Activated CD8-positive, alpha-beta memory T cell treated with anti-CD3 and anti-CD28 coated beads, Interleukin-2, amount 10 ng/mL, durations not matched to agents 7 days and 5 days (primary cell): ENCODE data around the gene SLC36A3. TPM values are rescaled to one million over a fixed set of nuclear protein-coding genes. Genes with fewer than 3 reads are reported as not detected.
A peak's percentile ranks its signal among the peaks of the same experiment; 100 is the strongest.
"Not testable (repeated sequence)": the region's sequence is repeated elsewhere in the genome, so short reads cannot be mapped to it uniquely, and the experiment has no call there.

ENCODE experiments used
- ATAC-seq: fragments of 150-1000 bp; cut with Tn5 transposase; one replicate; pipeline ENCODE4 v1.10.0; 2021; ENCODE audit warnings: moderate library complexity
- CTCF ChIA-PET: fragments of 350-600 bp; sonication (Branson Sonifier 250); formaldehyde crosslinking; loops from one replicate; lab custom pipeline; 2021; ENCODE audit warnings: antibody characterized with exemption; lab: Charles Lee
- DNase-seq: peaks from one replicate; pipeline ENCODE4 v3.0.0-alpha.2; 2020
- H3K27ac Mint-ChIP-seq: one replicate; pipeline ENCODE4 v1.8.0; 2021; ENCODE audit warnings: mild to moderate bottlenecking, mixed read lengths
- H3K27me3 Mint-ChIP-seq: one replicate; pipeline ENCODE4 v1.8.0; 2021; ENCODE audit warnings: mixed read lengths
- H3K36me3 Mint-ChIP-seq: one replicate; pipeline ENCODE4 v1.8.0; 2021; ENCODE audit warnings: mild to moderate bottlenecking, mixed read lengths
- H3K4me1 Mint-ChIP-seq: one replicate; pipeline ENCODE4 v1.8.0; 2021; ENCODE audit warnings: mixed read lengths
- H3K4me3 Mint-ChIP-seq: one replicate; pipeline ENCODE4 v1.8.0; 2021; ENCODE audit warnings: mild to moderate bottlenecking, moderate library complexity, mixed read lengths
- H3K9me3 Mint-ChIP-seq: one replicate; pipeline ENCODE4 v1.8.0; 2022; ENCODE audit warnings: low read depth, mixed read lengths
- total RNA-seq, 2 experiments: library from RNA; stranded (reverse); gene quantifications; one replicate each; pipeline ENCODE4 v1.2.3, GENCODE V29; 2021

The SLC36A3 gene
- total RNA-seq, 2 experiments from 2014 or later = not detected

DNA sequence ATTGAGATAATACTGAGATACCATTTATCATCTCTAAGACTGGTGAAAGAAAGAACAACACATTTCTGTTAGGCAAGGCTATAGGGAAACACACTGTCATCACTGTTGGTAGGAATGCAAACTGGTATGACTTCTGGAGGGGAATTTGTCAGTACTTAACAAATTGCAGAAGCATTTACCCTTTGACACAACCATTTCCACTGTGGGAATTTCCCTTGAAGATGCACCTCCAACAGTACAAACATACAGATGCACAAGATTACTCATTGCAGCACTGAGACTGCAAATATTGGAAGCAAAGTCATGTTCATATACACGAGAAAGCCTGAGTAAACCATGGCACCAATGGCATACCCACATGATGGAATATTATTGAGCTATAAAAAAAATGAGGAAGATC lies 33.0 kb downstream of the SLC36A3 start:
- no peaks in the 10 kb centered on the region for H3K9me3 Mint-ChIP-seq
- ATAC-seq (peak; percentile 33), DNase-seq (no peak)
- CTCF ChIA-PET = no interaction called here
- H3K4me3 Mint-ChIP-seq = no peak overlapping the region
- H3K4me1 Mint-ChIP-seq = no peaks in the 10 kb centered on the region
- no peaks in the 10 kb centered on the region for H3K27me3 Mint-ChIP-seq
- peaks cover 12% of the 10 kb centered on the region for H3K36me3 Mint-ChIP-seq
- H3K27ac Mint-ChIP-seq = no peak overlapping the region

DNA sequence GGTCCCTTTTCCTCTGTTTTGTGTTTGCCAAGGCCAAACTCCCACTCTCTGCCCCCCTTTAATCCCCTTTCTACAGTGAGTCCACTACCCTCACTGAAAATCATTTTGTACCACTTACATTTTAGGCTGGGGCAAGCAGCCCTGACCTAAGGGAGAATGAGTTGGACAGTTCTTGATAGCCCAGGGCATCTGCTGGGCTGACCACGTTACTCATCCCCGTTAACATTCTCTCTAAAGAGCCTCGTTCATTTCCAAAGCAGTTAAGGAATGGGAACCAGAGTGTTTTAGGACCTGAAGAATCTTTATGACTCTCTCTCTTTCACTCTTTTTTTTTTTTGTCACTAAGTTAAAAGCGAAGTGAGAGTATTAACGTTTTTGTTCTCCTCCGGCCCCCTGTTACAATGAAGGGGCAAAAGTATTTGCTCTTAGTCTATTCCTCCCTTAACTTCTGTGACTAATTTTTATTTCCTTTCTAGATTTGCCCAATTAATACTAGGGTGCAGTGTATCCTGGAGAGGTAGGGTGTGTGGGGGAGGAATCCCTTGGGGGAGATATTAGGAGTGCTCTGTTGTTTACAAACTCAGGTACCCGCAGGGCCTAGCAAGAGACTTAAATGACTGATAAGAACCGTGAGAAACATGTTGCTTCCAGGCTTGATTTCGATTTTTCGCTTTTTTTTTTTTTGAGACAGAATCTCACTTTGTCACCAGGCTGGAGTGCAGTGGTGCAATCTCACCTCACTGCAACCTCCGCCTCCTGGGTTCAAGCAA lies 35.9 kb downstream of the SLC36A3 start:
- no peak overlapping the region for H3K27ac Mint-ChIP-seq
- no peak for DNase-seq

DNA sequence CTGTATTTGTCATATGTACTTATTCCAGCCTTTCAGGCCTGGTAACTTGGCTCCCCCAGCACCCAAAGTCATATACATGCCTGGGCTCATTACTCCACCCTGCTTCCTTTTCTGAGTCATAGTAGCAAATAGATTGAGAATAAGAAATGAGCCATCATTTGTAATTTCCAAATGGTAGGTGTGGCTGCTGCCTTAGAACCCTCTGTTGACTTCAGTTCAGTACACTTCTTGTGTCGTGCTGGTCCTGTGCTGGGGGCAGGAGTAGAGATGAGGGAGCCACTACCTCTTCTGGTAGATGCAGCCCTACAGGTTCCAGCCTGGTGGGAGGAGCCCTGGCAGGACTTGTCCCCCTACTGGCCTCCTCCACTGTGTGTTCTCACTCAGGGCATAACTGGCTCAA lies 39.5 kb downstream of the SLC36A3 start:
- H3K27ac Mint-ChIP-seq = peak overlapping the region; percentile 64
- no peaks in the 10 kb centered on the region for H3K9me3 Mint-ChIP-seq
- H3K27me3 Mint-ChIP-seq = no peaks in the 10 kb centered on the region
- H3K36me3 Mint-ChIP-seq = peaks cover 27% of the 10 kb centered on the region
- no peak overlapping the region for H3K4me3 Mint-ChIP-seq
- no peak for DNase-seq
- H3K4me1 Mint-ChIP-seq = peaks cover 12% of the 10 kb centered on the region
- peak; percentile 75 for ATAC-seq
- CTCF ChIA-PET = no interaction called here

More for the DNA sequence above, 35.9 kb downstream of the SLC36A3 start:
- Mint-ChIP-seq H3K4me3 (no peak overlapping the region), H3K36me3 (peaks cover 23% of the 10 kb centered on the region), H3K4me1 (peaks cover 12% of the 10 kb centered on the region), H3K27me3 (no peaks in the 10 kb centered on the region), H3K9me3 (no peaks in the 10 kb centered on the region)
- no peak for ATAC-seq
- CTCF ChIA-PET = no interaction called here

DNA sequence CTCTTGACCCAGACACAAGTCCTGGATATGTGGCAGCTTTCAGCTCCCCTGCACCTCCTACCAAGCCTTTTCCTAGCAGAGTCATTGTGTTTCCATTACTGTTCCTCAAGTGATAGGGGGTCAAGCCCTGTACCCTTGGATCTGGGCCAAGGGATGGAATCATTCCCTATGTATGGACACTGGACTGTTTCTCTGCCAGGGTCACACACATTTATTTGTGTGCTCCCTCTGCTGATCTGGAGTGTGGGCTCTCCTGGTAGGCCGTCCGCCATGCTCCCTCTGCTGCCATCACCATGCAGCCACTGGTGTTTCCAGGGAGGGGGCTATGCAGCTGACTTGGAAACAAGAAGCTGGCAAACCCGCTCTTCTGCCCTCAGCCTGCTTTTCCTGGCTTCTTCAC lies 41.0 kb downstream of the SLC36A3 start:
- H3K36me3 Mint-ChIP-seq = peaks cover 25% of the 10 kb centered on the region
- DNase-seq = no peak
- no peak for ATAC-seq
- CTCF ChIA-PET = no interaction called here
- H3K4me3 Mint-ChIP-seq = no peak overlapping the region
- no peaks in the 10 kb centered on the region for H3K9me3 Mint-ChIP-seq
- peaks cover 12% of the 10 kb centered on the region for H3K4me1 Mint-ChIP-seq
- H3K27me3 Mint-ChIP-seq = no peaks in the 10 kb centered on the region
- peak overlapping the region; percentile 35 for H3K27ac Mint-ChIP-seq

DNA sequence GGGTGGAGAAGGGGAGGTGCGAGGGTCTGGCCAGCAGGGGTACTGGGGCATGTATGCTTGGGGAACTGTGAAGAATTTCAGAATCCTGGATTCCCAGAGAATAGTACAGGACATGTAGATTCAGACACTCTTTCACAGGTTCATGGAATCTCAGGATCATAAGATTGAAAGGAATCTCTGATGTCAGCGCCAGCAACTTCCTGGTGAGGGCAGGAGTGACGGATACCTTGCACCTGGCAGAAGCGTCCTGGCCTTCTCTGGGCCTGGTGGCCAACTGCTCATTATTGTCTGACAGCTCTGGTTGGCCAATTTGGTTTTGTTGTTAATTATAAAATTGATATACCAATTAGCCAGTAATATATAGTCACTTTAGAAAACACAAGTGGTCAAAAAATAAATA lies 43.6 kb downstream of the SLC36A3 start:
- DNase-seq = no peak
- Mint-ChIP-seq H3K36me3 (peaks cover 15% of the 10 kb centered on the region), H3K9me3 (no peaks in the 10 kb centered on the region), H3K27me3 (no peaks in the 10 kb centered on the region), H3K4me3 (no peak overlapping the region), H3K4me1 (peaks cover 12% of the 10 kb centered on the region), H3K27ac (no peak overlapping the region)
- CTCF ChIA-PET = interaction anchor here (1.2 to 1.3 kb wide), 2 partner anchors 134 to 188 kb away, joined by 3 to 5 read pairs; no protein-coding TSS in a partner anchor
- ATAC-seq = no peak

DNA sequence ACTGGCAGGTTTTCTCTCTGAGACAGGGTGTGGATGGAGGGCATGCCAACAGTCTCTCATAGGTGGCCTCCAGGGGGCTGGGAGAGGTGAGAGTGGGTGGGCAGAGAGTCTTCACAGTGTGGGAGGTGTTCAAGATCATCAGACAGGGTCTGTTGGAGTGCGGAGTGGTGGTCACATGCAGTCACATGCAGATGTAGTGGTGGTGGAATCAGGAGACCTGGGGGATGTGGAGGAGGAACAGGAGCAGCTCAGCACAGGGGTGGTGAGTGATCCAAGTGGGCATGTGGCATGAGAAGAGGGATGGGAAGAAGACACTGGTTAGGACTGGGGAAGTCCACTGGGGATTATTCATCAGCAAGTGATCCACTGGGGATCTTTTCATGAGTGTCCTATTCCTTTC lies 44.8 kb downstream of the SLC36A3 start:
- no peak overlapping the region for H3K27ac Mint-ChIP-seq
- ATAC-seq (no peak), DNase-seq (no peak)
- H3K27me3 Mint-ChIP-seq = no peaks in the 10 kb centered on the region
- no peak overlapping the region for H3K4me3 Mint-ChIP-seq
- peaks cover 9% of the 10 kb centered on the region for H3K36me3 Mint-ChIP-seq
- CTCF ChIA-PET = interaction anchor here (0.9 to 1.3 kb wide), 3 partner anchors 57 to 189 kb away, joined by 3 to 5 read pairs (median 3); no protein-coding TSS in a partner anchor
- H3K4me1 Mint-ChIP-seq = peaks cover 9% of the 10 kb centered on the region
- H3K9me3 Mint-ChIP-seq = no peaks in the 10 kb centered on the region

DNA sequence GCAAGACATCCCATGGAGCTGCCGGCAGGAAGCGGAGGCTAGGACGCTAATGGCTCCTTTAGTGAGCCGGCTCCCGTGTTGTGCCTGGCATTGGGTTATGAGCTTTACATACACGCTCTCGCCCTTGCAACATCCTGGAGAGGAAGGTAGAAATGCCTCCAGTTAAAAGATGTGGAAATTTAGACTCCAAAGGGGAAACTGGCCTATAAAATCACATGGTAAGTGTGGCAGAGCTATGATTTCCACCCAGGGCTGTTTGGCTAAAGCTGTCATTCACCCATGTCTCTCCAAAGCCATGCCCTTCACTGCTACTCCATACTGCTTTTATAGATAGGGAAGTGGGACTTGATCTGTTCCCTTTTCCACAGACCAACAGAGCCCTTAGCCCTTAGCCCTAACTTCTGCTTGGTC lies 45.4 kb downstream of the SLC36A3 start:
- no peaks in the 10 kb centered on the region for H3K9me3 Mint-ChIP-seq
- no peak overlapping the region for H3K4me3 Mint-ChIP-seq
- CTCF ChIA-PET = interaction anchor here (0.9 to 1.0 kb wide), 2 partner anchors 58 to 160 kb away, joined by 3 read pairs; no protein-coding TSS in a partner anchor
- H3K4me1 Mint-ChIP-seq = peaks cover 9% of the 10 kb centered on the region
- H3K27me3 Mint-ChIP-seq = no peaks in the 10 kb centered on the region
- peaks cover 6% of the 10 kb centered on the region for H3K36me3 Mint-ChIP-seq
- DNase-seq (no peak), ATAC-seq (no peak)
- H3K27ac Mint-ChIP-seq = no peak overlapping the region

DNA sequence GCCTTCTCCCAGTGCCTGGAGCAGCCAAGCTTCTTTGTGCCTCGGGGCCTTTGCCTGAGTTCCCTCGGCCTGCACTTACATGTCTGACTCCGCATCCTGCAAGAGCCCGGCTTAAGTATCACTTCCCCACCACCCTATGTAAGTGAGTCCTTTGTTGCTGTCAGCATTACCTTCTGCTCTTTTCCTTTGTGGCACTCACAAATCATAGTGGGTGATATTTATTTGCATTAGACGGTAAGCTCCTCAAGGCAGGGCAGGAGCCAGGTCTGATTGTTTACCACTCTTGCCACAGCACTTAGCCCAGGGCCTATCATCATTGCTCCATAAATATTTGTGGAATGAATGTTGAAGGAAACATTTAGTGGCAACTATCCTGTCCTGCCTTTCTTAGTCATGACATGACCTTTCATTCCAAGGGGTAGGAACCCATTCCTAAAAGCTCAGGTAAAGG lies 45.8 kb downstream of the SLC36A3 start:
- no peak for ATAC-seq
- Mint-ChIP-seq H3K27ac (no peak overlapping the region), H3K4me1 (peaks cover 9% of the 10 kb centered on the region), H3K36me3 (peaks cover 5% of the 10 kb centered on the region), H3K9me3 (no peaks in the 10 kb centered on the region), H3K4me3 (no peak overlapping the region), H3K27me3 (no peaks in the 10 kb centered on the region)
- DNase-seq = no peak
- CTCF ChIA-PET = interaction anchor here (0.5 to 1.3 kb wide), 4 partner anchors 58 to 159 kb away, joined by 3 read pairs; no protein-coding TSS in a partner anchor

DNA sequence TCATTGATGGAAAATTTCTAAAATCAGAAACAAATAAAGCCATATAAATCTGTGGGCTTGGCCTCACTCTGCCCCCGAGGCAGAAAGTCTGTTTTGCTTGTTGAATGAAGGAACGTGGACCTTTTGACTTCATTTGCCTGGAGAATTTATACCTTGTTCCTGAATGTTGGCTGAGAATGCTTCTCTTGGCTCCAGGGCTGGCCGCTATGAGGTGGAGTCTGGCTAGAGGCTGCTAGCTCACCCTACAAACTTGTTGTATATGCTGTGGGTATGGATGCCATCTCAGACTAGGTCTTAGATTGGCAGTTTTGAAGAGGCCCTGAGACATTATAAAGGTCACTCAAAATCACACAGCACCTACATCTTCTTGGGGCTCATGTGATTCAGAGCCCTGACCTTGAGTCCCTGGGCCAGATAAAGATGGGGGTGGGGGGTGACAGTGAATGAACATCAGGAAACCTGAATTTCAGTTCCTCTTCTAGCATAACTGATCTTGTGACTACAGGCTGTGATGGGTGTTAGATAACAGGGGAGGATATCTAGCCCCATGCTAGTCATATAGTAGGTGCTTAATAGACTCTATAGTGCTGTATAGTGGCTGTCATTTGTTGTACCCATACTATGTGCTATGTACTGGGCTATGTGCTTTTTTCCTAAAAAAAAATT lies 47.8 kb downstream of the SLC36A3 start:
- DNase-seq (no peak), ATAC-seq (no peak)
- Mint-ChIP-seq H3K27ac (no peak overlapping the region), H3K36me3 (no peaks in the 10 kb centered on the region), H3K27me3 (no peaks in the 10 kb centered on the region), H3K4me1 (peaks cover 21% of the 10 kb centered on the region), H3K4me3 (no peak overlapping the region), H3K9me3 (no peaks in the 10 kb centered on the region)
- CTCF ChIA-PET = no interaction called here

DNA sequence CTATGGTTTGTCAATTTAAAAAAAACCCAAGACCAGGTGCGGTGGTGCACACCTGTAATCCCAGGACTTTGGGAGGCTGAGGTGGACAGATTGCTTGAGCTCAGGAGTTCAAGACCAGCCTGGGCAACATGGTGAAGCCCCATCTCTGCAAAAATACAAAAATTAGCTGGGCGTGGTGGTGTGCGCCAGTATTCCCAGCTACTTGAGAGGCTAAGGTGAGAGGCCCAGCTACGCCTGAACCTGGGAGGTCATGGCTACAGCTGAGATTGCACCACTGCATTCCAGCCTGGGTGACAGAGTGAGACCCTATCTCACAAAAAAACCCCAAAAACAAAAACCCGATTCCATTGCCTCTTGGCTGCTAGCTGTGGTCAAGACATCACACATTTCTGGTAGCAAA lies 48.6 kb downstream of the SLC36A3 start:
- H3K4me1 Mint-ChIP-seq = peaks cover 28% of the 10 kb centered on the region
- CTCF ChIA-PET = interaction anchor here (1.0 to 1.1 kb wide), 2 partner anchors 130 to 139 kb away, joined by 3 read pairs; no protein-coding TSS in a partner anchor
- not testable (repeated sequence) for H3K9me3 Mint-ChIP-seq, H3K27ac Mint-ChIP-seq, H3K36me3 Mint-ChIP-seq, H3K27me3 Mint-ChIP-seq, H3K4me3 Mint-ChIP-seq, ATAC-seq, DNase-seq

DNA sequence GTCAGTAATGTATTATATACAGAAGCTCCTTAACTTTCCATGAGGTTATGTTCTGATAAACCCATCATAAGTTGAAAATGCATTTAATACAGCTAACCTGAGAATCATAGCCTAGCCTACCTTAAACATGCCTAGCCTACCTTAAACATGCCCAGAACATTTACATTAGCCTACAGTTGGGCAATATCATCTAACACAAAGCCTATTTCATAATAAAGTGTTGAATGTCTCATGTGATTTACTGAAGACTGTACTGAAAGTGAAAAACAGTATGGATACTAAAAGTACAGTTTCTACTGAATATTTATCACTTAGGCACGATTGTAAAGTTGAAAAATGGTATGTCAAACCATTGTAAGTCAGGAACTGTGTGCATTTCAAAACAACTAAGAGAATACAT lies 49.0 kb downstream of the SLC36A3 start:
- H3K4me1 Mint-ChIP-seq = peaks cover 28% of the 10 kb centered on the region
- no peak for DNase-seq
- no peak overlapping the region for H3K27ac Mint-ChIP-seq
- CTCF ChIA-PET = interaction anchor here (0.5 to 1.1 kb wide), 3 partner anchors 129 to 579 kb away, joined by 3 read pairs; no protein-coding TSS in a partner anchor
- peaks cover 2% of the 10 kb centered on the region for H3K36me3 Mint-ChIP-seq
- H3K9me3 Mint-ChIP-seq = no peaks in the 10 kb centered on the region
- no peak overlapping the region for H3K4me3 Mint-ChIP-seq
- H3K27me3 Mint-ChIP-seq = no peaks in the 10 kb centered on the region
- no peak for ATAC-seq

DNA sequence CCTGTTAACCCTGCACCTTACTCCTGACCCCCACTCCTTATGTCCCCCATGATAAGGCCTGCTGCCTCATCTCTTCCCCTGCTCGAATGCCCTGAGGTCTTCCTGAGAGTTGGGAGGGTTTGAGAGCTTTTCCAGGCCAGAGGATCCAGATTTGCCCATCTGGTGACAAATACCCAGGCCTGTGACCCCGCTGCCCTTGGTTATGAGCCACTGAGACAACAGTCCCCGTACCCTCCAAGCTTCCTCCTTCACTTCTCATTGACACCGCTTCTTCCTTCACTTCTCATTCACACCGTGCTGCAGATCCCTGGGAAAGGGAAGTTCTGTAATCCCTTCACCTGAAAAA lies 50.0 kb downstream of the SLC36A3 start:
- Mint-ChIP-seq H3K27ac (peak overlapping the region; percentile 81), H3K9me3 (no peaks in the 10 kb centered on the region), H3K36me3 (peaks cover 2% of the 10 kb centered on the region), H3K4me1 (peaks cover 28% of the 10 kb centered on the region), H3K27me3 (no peaks in the 10 kb centered on the region), H3K4me3 (peak overlapping the region; percentile 92)
- ATAC-seq (no peak), DNase-seq (no peak)
- CTCF ChIA-PET = interaction anchor here (1.6 to 1.9 kb wide), 2 partner anchors 11 to 105 kb away, joined by 6 to 7 read pairs; no protein-coding TSS in a partner anchor

DNA sequence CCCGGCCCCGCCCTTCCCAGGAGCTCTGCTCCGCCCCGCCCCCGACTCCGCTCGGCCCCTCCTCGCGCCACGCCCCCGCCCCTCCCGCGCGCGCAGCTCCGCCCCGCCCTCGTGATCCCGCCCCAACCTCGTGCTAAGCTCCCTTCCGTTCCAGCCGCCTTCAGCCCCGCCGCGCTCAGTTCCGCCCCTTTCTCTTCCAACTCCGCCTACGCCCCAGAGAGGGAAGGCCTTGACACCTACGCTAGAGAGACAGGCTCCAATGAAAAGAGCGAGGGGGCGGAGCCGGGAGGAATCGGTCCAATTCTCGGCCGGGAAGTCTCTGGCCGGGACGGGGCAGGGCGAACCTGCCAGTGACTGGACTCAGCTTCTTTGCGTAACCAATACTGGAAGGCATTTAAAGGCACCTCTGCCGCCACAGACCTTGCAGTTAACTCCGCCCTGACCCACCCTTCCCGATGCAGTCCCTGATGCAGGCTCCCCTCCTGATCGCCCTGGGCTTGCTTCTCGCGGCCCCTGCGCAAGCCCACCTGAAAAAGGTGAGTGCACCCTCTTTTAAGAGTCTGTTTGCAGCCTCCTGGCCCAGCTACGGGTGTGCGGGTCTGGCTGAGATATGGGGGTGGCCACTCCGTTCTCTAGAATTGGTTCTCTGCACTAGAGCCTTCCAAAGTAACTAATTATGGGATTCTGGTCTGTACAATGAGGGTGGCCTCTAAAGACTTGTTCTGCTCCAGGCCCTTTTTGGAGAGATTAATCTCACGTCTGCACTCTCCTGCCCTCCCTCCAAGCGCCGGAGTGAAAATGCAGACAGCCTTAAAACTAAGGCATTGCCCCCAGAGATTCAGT lies 50.6 kb downstream of the SLC36A3 start, which contains the start of gene GM2A:
Gene GM2A (plus strand): TSS at position 424 of the 843 bp plus-strand sequence. CDS start 32 bp downstream, at position 456.
- CTCF ChIA-PET = interaction anchor here (0.5 to 3.3 kb wide), 22 partner anchors 10 to 552 kb away, joined by 3 to 26 read pairs (median 5); partner anchors contain the start of genes CCDC69, IRGM and RBM22
- Mint-ChIP-seq H3K27me3 (no peaks in the 10 kb centered on the region), H3K4me1 (peaks cover 28% of the 10 kb centered on the region), H3K9me3 (no peaks in the 10 kb centered on the region), H3K4me3 (peak within 1 kb of the TSS; percentile 92), H3K36me3 (peaks cover 2% of the 10 kb centered on the region), H3K27ac (peak within 1 kb of the TSS; percentile 86)
- DNase-seq (peak; percentile 100), ATAC-seq (peak; percentile 95)
